Measurements from ENCODE around the gene SLC9A1.

Gene SLC9A1

DNA sequence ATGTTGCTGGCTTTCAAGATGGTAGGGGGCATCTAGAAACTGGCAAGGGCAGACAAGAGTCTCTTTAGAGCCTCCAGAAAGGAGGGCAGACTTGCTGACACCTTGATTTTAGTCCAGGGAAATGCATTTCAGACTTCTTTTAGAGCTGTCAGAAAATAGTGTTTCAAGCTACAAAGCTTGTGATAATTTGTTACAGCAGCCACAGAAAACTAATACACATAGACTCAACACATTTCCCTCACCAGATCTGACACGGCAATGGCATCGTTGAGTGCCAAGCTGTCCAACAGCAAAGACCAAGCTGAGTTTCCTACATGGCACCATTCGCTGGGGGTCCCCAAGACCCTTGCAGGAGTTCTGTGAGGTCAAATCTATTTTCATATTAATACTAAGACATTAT, 62.0 kb downstream of the SLC9A1 start:
- Mint-ChIP-seq H3K4me3 (no peak overlapping the region), H3K4me1 (no peaks in the 10 kb centered on the region), H3K9me3 (no peaks in the 10 kb centered on the region), H3K27ac (no peak overlapping the region), H3K27me3 (no peaks in the 10 kb centered on the region)
- no peak for DNase-seq
- ATAC-seq: no peak

DNA sequence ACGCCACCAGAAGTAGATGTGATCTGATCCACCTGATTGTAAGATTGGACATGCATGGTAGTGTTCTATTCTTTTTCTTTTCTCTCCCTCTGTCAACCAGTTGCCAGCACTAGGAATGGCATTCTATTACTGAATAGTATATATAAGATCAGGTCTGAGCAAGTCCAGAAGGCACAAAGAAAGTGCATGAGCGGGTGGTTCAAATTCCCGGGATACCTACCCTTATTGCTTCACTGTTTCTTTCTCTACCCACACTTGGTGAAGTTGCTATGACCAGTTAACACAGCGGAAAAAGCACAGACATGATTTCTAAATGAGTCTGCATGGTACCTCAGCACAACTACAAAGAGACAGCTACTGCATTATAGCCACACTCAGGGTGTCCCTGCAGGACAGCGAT, 64.0 kb downstream of the SLC9A1 start:
- no peak for ATAC-seq
- no peak for DNase-seq
- Mint-ChIP-seq H3K4me3 (no peak overlapping the region), H3K27ac (no peak overlapping the region), H3K27me3 (no peaks in the 10 kb centered on the region), H3K9me3 (peaks cover 7 to 9% of the 10 kb centered on the region in 2 donors), H3K4me1 (no peaks in the 10 kb centered on the region)

GRCh38 chr1:27087371-27088220, 67.3 kb downstream of the SLC9A1 start:
- Mint-ChIP-seq H3K27ac (no peak overlapping the region), H3K4me1 (no peaks in the 10 kb centered on the region), H3K4me3 (no peak overlapping the region), H3K27me3 (no peaks in the 10 kb centered on the region), H3K9me3 (peaks cover 7 to 9% of the 10 kb centered on the region in 2 donors)
- ATAC-seq (no peak), DNase-seq (no peak)

GRCh38 chr1:27086628-27087027, 68.3 kb downstream of the SLC9A1 start:
- Mint-ChIP-seq H3K9me3 (peaks cover 7 to 9% of the 10 kb centered on the region in 2 donors), H3K4me1 (no peaks in the 10 kb centered on the region), H3K27me3 (no peaks in the 10 kb centered on the region), H3K27ac (no peak overlapping the region), H3K4me3 (no peak overlapping the region)
- no peak for DNase-seq
- no peak for ATAC-seq

GRCh38 chr1:27086026-27086425, 68.9 kb downstream of the SLC9A1 start:
- H3K4me3 Mint-ChIP-seq: no peak overlapping the region
- H3K27me3 Mint-ChIP-seq: no peaks in the 10 kb centered on the region
- no peaks in the 10 kb centered on the region for H3K4me1 Mint-ChIP-seq
- H3K9me3 Mint-ChIP-seq: peaks cover 7 to 9% of the 10 kb centered on the region in 2 donors
- no peak overlapping the region for H3K27ac Mint-ChIP-seq
- no peak for ATAC-seq
- DNase-seq: no peak

- no peaks in the 10 kb centered on the region for H3K4me1 Mint-ChIP-seq
- DNase-seq: no peak
- peaks cover 7 to 9% of the 10 kb centered on the region in 2 donors for H3K9me3 Mint-ChIP-seq
- H3K27ac Mint-ChIP-seq: no peak overlapping the region
- H3K4me3 Mint-ChIP-seq: no peak overlapping the region
- no peak for ATAC-seq
- H3K27me3 Mint-ChIP-seq: no peaks in the 10 kb centered on the region
These were observed 70.8 kb downstream of the SLC9A1 start for GRCh38 chr1:27084107-27084506.

GRCh38 chr1:27077968-27078367, 77.0 kb downstream of the SLC9A1 start:
- Mint-ChIP-seq H3K9me3 (no peaks in the 10 kb centered on the region), H3K4me1 (peaks cover 6% of the 10 kb centered on the region), H3K4me3 (no peak overlapping the region), H3K27me3 (no peaks in the 10 kb centered on the region), H3K27ac (no peak overlapping the region)
- ATAC-seq: no peak
- no peak for DNase-seq

GRCh38 chr1:27076803-27077202, 78.1 kb downstream of the SLC9A1 start:
- H3K9me3 Mint-ChIP-seq: no peaks in the 10 kb centered on the region
- no peak overlapping the region for H3K27ac Mint-ChIP-seq
- no peak overlapping the region for H3K4me3 Mint-ChIP-seq
- no peak for DNase-seq
- H3K4me1 Mint-ChIP-seq: peaks cover 6% of the 10 kb centered on the region
- ATAC-seq: no peak
- no peaks in the 10 kb centered on the region for H3K27me3 Mint-ChIP-seq

- peaks cover 6% of the 10 kb centered on the region for H3K4me1 Mint-ChIP-seq
- H3K9me3 Mint-ChIP-seq: no peaks in the 10 kb centered on the region
- no peak for ATAC-seq
- no peak overlapping the region for H3K4me3 Mint-ChIP-seq
- DNase-seq: no peak
- no peak overlapping the region for H3K27ac Mint-ChIP-seq
- H3K27me3 Mint-ChIP-seq: no peaks in the 10 kb centered on the region
These were observed 80.6 kb downstream of the SLC9A1 start for GRCh38 chr1:27074175-27074780.

GRCh38 chr1:27071049-27071416, 83.9 kb downstream of the SLC9A1 start:
- Mint-ChIP-seq H3K27ac (no peak overlapping the region), H3K4me3 (no peak overlapping the region), H3K9me3 (no peaks in the 10 kb centered on the region), H3K4me1 (peaks cover 6% of the 10 kb centered on the region), H3K27me3 (no peaks in the 10 kb centered on the region)
- DNase-seq (no peak), ATAC-seq (no peak)

DNA sequence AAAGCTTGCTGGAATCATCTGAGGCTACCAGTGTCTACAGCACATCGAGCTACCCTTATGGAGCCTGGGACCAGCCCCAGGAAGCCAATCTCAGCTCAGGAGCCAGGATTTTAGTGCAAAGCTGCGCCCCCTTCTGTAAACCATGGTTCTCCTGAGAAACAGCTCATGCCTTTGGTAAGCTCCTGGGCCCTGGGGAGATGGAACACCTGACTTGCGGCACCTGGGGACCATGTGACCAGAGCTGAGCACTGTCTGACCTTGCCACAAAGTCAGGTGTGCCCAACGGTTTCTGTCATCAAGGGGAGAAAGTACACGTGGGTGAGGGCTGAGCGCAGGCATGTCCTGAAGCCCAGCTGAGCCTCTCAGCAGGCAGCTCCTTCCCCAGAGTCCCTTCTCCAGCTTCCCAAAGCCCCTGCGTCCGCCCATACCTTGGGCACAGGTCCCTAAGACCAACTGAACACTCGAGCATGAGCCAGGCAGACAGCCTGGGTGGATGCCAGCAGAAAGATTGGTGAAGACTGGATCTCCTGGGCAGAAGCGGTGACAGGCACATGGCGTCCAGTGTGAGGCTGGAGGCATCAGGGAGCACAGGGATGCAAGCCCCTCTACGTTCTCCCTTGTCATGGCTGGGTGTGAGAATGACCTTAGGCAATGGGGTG, 84.4 kb downstream of the SLC9A1 start:
- DNase-seq: no peak
- ATAC-seq: no peak
- no peak overlapping the region for H3K4me3 Mint-ChIP-seq
- H3K27ac Mint-ChIP-seq: no peak overlapping the region
- H3K4me1 Mint-ChIP-seq: peaks cover 6% of the 10 kb centered on the region
- H3K9me3 Mint-ChIP-seq: no peaks in the 10 kb centered on the region
- no peaks in the 10 kb centered on the region for H3K27me3 Mint-ChIP-seq

DNA sequence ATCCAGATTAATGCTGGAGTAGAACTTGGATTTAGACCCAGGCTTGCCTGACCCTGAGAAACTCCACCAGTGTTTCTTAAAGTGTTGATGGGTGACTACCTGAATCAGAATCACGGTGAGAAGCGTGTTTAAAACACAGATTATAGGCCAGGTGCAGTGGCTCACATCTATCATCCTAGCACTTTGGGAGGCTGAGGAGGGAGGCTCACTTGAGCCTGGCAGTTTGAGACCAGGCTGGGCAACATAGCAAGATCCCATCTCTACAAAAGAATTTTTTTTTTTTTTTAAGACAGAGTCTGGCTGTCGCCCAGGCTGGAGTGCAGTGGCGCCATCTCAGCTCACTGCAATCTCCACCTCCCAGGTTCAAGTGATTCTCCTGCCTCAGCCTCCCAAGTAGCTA, 86.0 kb downstream of the SLC9A1 start:
- Mint-ChIP-seq H3K27ac (no peak overlapping the region), H3K27me3 (no peaks in the 10 kb centered on the region), H3K4me1 (no peaks in the 10 kb centered on the region), H3K9me3 (no peaks in the 10 kb centered on the region), H3K4me3 (no peak overlapping the region)
- DNase-seq: no peak
- no peak for ATAC-seq

GRCh38 chr1:27065999-27066630, 88.8 kb downstream of the SLC9A1 start:
- ATAC-seq (no peak), DNase-seq (no peak)
- Mint-ChIP-seq H3K4me3 (no peak overlapping the region), H3K9me3 (no peaks in the 10 kb centered on the region), H3K4me1 (no peaks in the 10 kb centered on the region), H3K27me3 (no peaks in the 10 kb centered on the region), H3K27ac (peak overlapping the region in 1 of 2 donors; percentile 86)

GRCh38 chr1:27060891-27061290, 94.0 kb downstream of the SLC9A1 start:
- H3K9me3 Mint-ChIP-seq: no peaks in the 10 kb centered on the region
- ATAC-seq (no peak), DNase-seq (no peak)
- peak overlapping the region in 1 of 2 donors; percentile 46 for H3K27ac Mint-ChIP-seq
- H3K4me3 Mint-ChIP-seq: no peak overlapping the region
- no peaks in the 10 kb centered on the region for H3K27me3 Mint-ChIP-seq
- no peaks in the 10 kb centered on the region for H3K4me1 Mint-ChIP-seq

GRCh38 chr1:27058966-27059669, 95.8 kb downstream of the SLC9A1 start:
- ATAC-seq: no peak
- Mint-ChIP-seq H3K4me3 (no peak overlapping the region), H3K27me3 (no peaks in the 10 kb centered on the region)

More at GRCh38 chr1:27058966-27059669, 95.8 kb downstream of the SLC9A1 start:
- Mint-ChIP-seq H3K4me1 (no peaks in the 10 kb centered on the region), H3K27ac (no peak overlapping the region), H3K9me3 (no peaks in the 10 kb centered on the region)
- no peak for DNase-seq
